GM12878 (cell line): ENCODE measurements around the gene CHPF2. TPM values are rescaled to one million over a fixed set of nuclear protein-coding genes. Genes with fewer than 3 reads are reported as not detected.
A peak's percentile ranks its signal among the peaks of the same experiment; 100 is the strongest.

Source experiments
- ATAC-seq: fragments of 200-7000 bp; cut with Tn5 transposase; 3 replicates; pipeline ENCODE4 v1.9.1; 2020; ENCODE audit warnings: mild to moderate bottlenecking, moderate library complexity
- BruUV-seq: library from RNA; stranded (reverse); fragments of 400-500 nt; replicated peaks from 2 replicates; lab custom pipeline; 2021; lab: Mats Ljungman, UMichigan
- CTCF ChIA-PET: fragments of 300-600 bp; sonication (Branson Sonifier 250); formaldehyde crosslinking; extraction: SDS; loops from one replicate; lab custom pipeline; 2021; ENCODE audit warnings: inconsistent platforms; lab: Yijun Ruan, JAX
- POLR2A ChIA-PET: fragments of 350-600 bp; formaldehyde crosslinking; extraction: SDS; loops from one replicate; lab custom pipeline; 2021; ENCODE audit warnings: inconsistent platforms; lab: Charles Lee
- RAD21 ChIA-PET: fragments of 300-600 bp; sonication (Branson Sonifier 250); formaldehyde crosslinking; loops from one replicate; lab custom pipeline; 2023; ENCODE audit warnings: antibody characterized with exemption; ENCODE audit not compliant: unreplicated experiment; lab: Charles Lee
- SMC1A ChIA-PET: fragments of 300-600 bp; sonication (Branson Sonifier 250); formaldehyde crosslinking; loops from one replicate; lab custom pipeline; 2023; ENCODE audit not compliant: unreplicated experiment, uncharacterized antibody; lab: Charles Lee
- DNase-seq: peaks from one replicate; pipeline ENCODE4 v3.0.0-alpha.2; 2011; ENCODE audit warnings: low read depth, low spot score
- FAIRE-seq: peaks from 3 replicates; lab custom pipeline; 2011; peaks lifted over from hg19 to GRCh38; lab: Jason Lieb, UNC
- H2AFZ ChIP-seq: 2 replicates; pipeline ENCODE4 v1.6.0; 2011; ENCODE audit warnings: low read depth, low read length, control low read depth; ENCODE audit not compliant: control insufficient read depth
- H3K27ac ChIP-seq: 2 replicates; pipeline ENCODE4 v1.5.1; 2011; ENCODE audit warnings: control low read depth; ENCODE audit not compliant: control insufficient read depth, insufficient read depth
- H3K27me3 ChIP-seq, 2 experiments: replicated peaks in 1 of 2; 2 replicates each; pipeline versions ENCODE4 v1.6.0 to v1.6.1; 2011; ENCODE audit warnings: low read length in 1 of 2; ENCODE audit not compliant: control insufficient read depth in 2 of 2, insufficient read depth in 2 of 2
- H3K36me3 ChIP-seq, 2 experiments: 2 replicates each; pipeline ENCODE4 v1.5.1; 2011; ENCODE audit warnings: low read length in 1 of 2; ENCODE audit not compliant: control insufficient read depth in 2 of 2, insufficient read depth in 2 of 2
- H3K4me1 ChIP-seq: 2 replicates; pipeline ENCODE4 v1.6.1; 2011; ENCODE audit warnings: mild to moderate bottlenecking, low read length, moderate library complexity, mixed read lengths; ENCODE audit not compliant: control insufficient read depth, insufficient read depth
- H3K4me2 ChIP-seq: 2 replicates; pipeline ENCODE4 v1.6.0; 2011; ENCODE audit warnings: control low read depth; ENCODE audit not compliant: control insufficient read depth, insufficient read depth
- H3K4me3 ChIP-seq: fragments of 200-600 bp; sonication (generic); 2 replicates; pipeline ENCODE4 v1.5.1; 2016
- H3K79me2 ChIP-seq: 2 replicates; pipeline ENCODE4 v1.6.0; 2011; ENCODE audit warnings: low read length; ENCODE audit not compliant: control insufficient read depth, insufficient read depth
- H3K9ac ChIP-seq: 2 replicates; pipeline ENCODE4 v1.8.0; 2011; ENCODE audit warnings: low read length, control low read depth, mixed read lengths; ENCODE audit not compliant: control insufficient read depth, insufficient read depth
- H3K9me3 ChIP-seq: replicated peaks from 3 replicates; pipeline ENCODE4 v1.5.1; 2011; ENCODE audit warnings: mild to moderate bottlenecking, low read length; ENCODE audit not compliant: control insufficient read depth, insufficient read depth
- H4K20me1 ChIP-seq: 2 replicates; pipeline ENCODE4 v1.6.0; 2011; ENCODE audit not compliant: control insufficient read depth, insufficient read depth
- ATF3 ChIP-seq: IDR thresholded peaks from 2 replicates; pipeline ENCODE4 v1.6.1; 2011; ENCODE audit warnings: low read depth, mild to moderate bottlenecking, low read length, moderate library complexity, borderline replicate concordance; ENCODE audit errors: extremely low read depth
- BRCA1 ChIP-seq: IDR thresholded peaks from 2 replicates; pipeline ENCODE4 v1.6.1; 2011; ENCODE audit warnings: low read depth, low read length, improper control_type of control experiment
- CBX3 ChIP-seq: fragments of 200-600 bp; sonication (generic); IDR thresholded peaks from 2 replicates; pipeline ENCODE4 v1.6.1; 2016; ENCODE audit warnings: low read depth, borderline replicate concordance
- ESRRA ChIP-seq: IDR thresholded peaks from 2 replicates; pipeline ENCODE4 v1.6.1; 2012; ENCODE audit warnings: mild to moderate bottlenecking, low read length, improper control_type of control experiment
- MTA3 ChIP-seq: IDR thresholded peaks from 2 replicates; pipeline ENCODE4 v1.6.1; 2012; ENCODE audit warnings: low read length, inconsistent platforms, borderline replicate concordance
- NR2C1 ChIP-seq: fragments of 450-650 bp; IDR thresholded peaks from 2 replicates; pipeline ENCODE4 v1.6.1; 2017; ENCODE audit warnings: antibody characterized with exemption, mild to moderate bottlenecking, moderate library complexity
- PAX5 ChIP-seq: IDR thresholded peaks from 2 replicates; pipeline ENCODE4 v1.6.1; 2011; ENCODE audit warnings: low read depth, low read length, borderline replicate concordance
- POU2F2 ChIP-seq: IDR thresholded peaks from 3 replicates; pipeline ENCODE4 v1.6.1; 2011; ENCODE audit warnings: low read depth, mild to moderate bottlenecking, low read length, borderline replicate concordance
- RELA ChIP-seq: fragments of 450-650 bp; IDR thresholded peaks from 2 replicates; pipeline ENCODE4 v1.8.0; 2014; ENCODE audit warnings: borderline replicate concordance; ENCODE audit not compliant: partially characterized antibody
- RELB ChIP-seq: fragments of 450-650 bp; IDR thresholded peaks from 2 replicates; pipeline ENCODE4 v1.6.1; 2017; ENCODE audit warnings: low read depth, mild to moderate bottlenecking, moderate library complexity
- TAF1 ChIP-seq: IDR thresholded peaks from 2 replicates; pipeline ENCODE4 v1.6.1; 2011; ENCODE audit warnings: mild to moderate bottlenecking, low read depth, low read length, borderline replicate concordance
- ZNF687 ChIP-seq: fragments of 450-650 bp; IDR thresholded peaks from 2 replicates; pipeline ENCODE4 v1.6.1; 2017; ENCODE audit warnings: mild to moderate bottlenecking, moderate library complexity
- ZZZ3 ChIP-seq: IDR thresholded peaks from 2 replicates; pipeline ENCODE4 v1.6.1; 2011; ENCODE audit warnings: low read depth; ENCODE audit not compliant: control insufficient read depth, insufficient read length
- WGBS: methylation state at CpG from one replicate; pipeline ENCODE4 v1.1.6; 2016; ENCODE audit warnings: low lambda C conversion rate; ENCODE audit not compliant: insufficient replicate concordance, insufficient coverage; ENCODE audit errors: missing lambda C conversion rate; 5-methylcytosine and 5-hydroxymethylcytosine counted together
- in situ Hi-C: fragments of 300-500 bp; cut with MboI; formaldehyde crosslinking; loops from 9 replicates; pipeline ENCODE4 v1.14.3; 2018; ENCODE audit warnings: mixed read lengths
- intact Hi-C: fragments of 100-400 bp; cut with micrococcal nuclease; formaldehyde crosslinking; loops from one replicate; pipeline ENCODE4 v1.14.2; 2022; ENCODE audit not compliant: unreplicated experiment
- polyA plus RNA-seq, 11 experiments: library from polyadenylated mRNA; depleted of rRNA in 4 of 11; unstranded in 6 of 11; stranded (reverse) in 5 of 11; fragments of >200 nt; fragmentation: Nextera tagmentation in 4 of 11; fragmentation: Illumina TruSeq in 1 of 11; extraction: Ambion mirVana in 4 of 11; extraction: Trizol in 1 of 11; gene quantifications; 1 replicate in 1 of 11; 2 replicates in 10 of 11; pipeline versions ENCODE4 v1.2.1 to v1.2.3, GENCODE V29; 2011 to 2016; ENCODE audit warnings: inconsistent platforms in 2 of 11, missing spikeins in 2 of 11, low read depth in 1 of 11
- total RNA-seq, 4 experiments: library from RNA; depleted of rRNA in 3 of 4; stranded (reverse); fragments of >200 nt in 3 of 4; fragmentation: Illumina TruSeq in 1 of 4; extraction: Trizol in 1 of 4; gene quantifications; 2 replicates each; pipeline versions ENCODE4 v1.2.1 to v1.2.3, GENCODE V29; 2013 to 2021

CHPF2 gene
- total and polyA plus RNA-seq, 10 of the 15 experiments (the other 5 are each of a cell fraction or from before 2014, with no cell fraction given) = 0.23 to 33.1 (median 11.5) TPM

GRCh38 chr7:151248346-151249033 lies 16.2 kb downstream of the CHPF2 start, which contains the start of gene SMARCD3:
Gene SMARCD3 (minus strand): TSS chr7:151248694. CDS start chr7:151248562, 132 bp downstream.
- Histone ChIP-seq H3K4me1 (peaks cover 12% of the 10 kb centered on the region), H3K27me3 (peaks cover 22 to 35% of the 10 kb centered on the region in 2 experiments), H3K4me2 (peak within 1 kb of the TSS; percentile 14; the same call in 1 of the 2 replicates), H3K36me3 (no peaks in the 10 kb centered on the region), H3K79me2 (no peaks in the 10 kb centered on the region), H3K27ac (no peak within 1 kb of the TSS), H3K9me3 (no peaks in the 10 kb centered on the region), H3K9ac (no peak within 1 kb of the TSS), H4K20me1 (no peaks in the 10 kb centered on the region), H2AFZ (no peak within 1 kb of the TSS), H3K4me3 (no peak within 1 kb of the TSS)
- POLR2A ChIA-PET = no interaction called here
- RAD21 ChIA-PET = no interaction called here
- intact Hi-C loops = no loop called here
- CTCF ChIA-PET = interaction anchor here (0.7 to 1.1 kb wide), 2 partner anchors 50 to 204 kb away, joined by 3 to 5 read pairs; no protein-coding TSS in a partner anchor
- FAIRE-seq (no peak), DNase-seq (no peak), ATAC-seq (no peak)
- in situ Hi-C loops = no loop called here
- SMC1A ChIA-PET = no interaction called here
- WGBS = under 1% methylated on average over 51 of the region's 71 CpGs
- no TSS peak for BruUV-seq
- TF ChIP-seq CBX3 (no peak), RELA (no peak), ZZZ3 (no peak), NR2C1 (no peak), ESRRA (no peak), PAX5 (no peak), ZNF687 (no peak), TAF1 (no peak), RELB (no peak), ATF3 (no peak), MTA3 (no peak), POU2F2 (no peak), BRCA1 (no peak)
